ENCODE measurements around the gene FOXS1. TPM values are rescaled to one million over a fixed set of nuclear protein-coding genes. Genes with fewer than 3 reads are reported as not detected.

The FOXS1 gene
- total and polyA plus RNA-seq, 7 donors = 0.59 to 3.8 (median 0.87) TPM

DNA sequence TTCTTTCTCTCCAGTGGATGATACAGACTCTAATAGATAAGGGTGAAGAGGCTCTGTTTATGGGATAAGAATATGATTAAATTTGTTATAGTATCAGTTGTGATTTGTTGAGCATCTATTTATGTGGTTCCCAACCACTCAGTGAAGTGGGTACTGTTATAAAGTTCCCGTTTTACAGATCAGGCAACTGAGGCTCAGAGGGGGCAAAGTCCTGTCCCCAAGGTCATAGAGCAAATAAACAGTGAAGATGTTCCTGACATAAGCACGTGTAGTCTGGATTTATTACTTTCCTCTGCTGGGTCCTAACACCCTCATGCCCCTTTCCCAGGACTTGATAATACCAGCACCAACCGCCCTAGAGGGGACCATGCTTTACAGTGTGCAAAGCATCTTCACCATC lies 20.8 kb upstream of the FOXS1 start:
- intact Hi-C loops (cut with DNase I) = no loop called here
- no peaks in the 10 kb centered on the region for H3K9me3 ChIP-seq
- 71 to 79% (median 71%) methylated on average over 3 of the region's 3 CpGs for WGBS, 3 donors
- ATAC-seq (no peak), DNase-seq (no peak)
- peaks cover 4% of the 10 kb centered on the region for H3K4me1 ChIP-seq
- no peaks in the 10 kb centered on the region for H3K36me3 ChIP-seq (ENCODE audit: insufficient read depth in 1 of 2, low read depth in 1 of 2)
- TF ChIP-seq, protein P1, sequence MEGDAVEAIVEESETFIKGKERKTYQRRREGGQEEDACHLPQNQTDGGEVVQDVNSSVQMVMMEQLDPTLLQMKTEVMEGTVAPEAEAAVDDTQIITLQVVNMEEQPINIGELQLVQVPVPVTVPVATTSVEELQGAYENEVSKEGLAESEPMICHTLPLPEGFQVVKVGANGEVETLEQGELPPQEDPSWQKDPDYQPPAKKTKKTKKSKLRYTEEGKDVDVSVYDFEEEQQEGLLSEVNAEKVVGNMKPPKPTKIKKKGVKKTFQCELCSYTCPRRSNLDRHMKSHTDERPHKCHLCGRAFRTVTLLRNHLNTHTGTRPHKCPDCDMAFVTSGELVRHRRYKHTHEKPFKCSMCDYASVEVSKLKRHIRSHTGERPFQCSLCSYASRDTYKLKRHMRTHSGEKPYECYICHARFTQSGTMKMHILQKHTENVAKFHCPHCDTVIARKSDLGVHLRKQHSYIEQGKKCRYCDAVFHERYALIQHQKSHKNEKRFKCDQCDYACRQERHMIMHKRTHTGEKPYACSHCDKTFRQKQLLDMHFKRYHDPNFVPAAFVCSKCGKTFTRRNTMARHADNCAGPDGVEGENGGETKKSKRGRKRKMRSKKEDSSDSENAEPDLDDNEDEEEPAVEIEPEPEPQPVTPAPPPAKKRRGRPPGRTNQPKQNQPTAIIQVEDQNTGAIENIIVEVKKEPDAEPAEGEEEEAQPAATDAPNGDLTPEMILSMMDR (IDR thresholded peaks at IDR 0.05) = no peak
- H3K27me3 ChIP-seq (ENCODE audit: insufficient read depth in 3 of 3, low read length in 2 of 3) = peaks cover 0 to 37% (median 12%) of the 10 kb centered on the region in 3 donors
- no peak overlapping the region for H3K4me3 ChIP-seq
- H3K27ac ChIP-seq = no peak overlapping the region

DNA sequence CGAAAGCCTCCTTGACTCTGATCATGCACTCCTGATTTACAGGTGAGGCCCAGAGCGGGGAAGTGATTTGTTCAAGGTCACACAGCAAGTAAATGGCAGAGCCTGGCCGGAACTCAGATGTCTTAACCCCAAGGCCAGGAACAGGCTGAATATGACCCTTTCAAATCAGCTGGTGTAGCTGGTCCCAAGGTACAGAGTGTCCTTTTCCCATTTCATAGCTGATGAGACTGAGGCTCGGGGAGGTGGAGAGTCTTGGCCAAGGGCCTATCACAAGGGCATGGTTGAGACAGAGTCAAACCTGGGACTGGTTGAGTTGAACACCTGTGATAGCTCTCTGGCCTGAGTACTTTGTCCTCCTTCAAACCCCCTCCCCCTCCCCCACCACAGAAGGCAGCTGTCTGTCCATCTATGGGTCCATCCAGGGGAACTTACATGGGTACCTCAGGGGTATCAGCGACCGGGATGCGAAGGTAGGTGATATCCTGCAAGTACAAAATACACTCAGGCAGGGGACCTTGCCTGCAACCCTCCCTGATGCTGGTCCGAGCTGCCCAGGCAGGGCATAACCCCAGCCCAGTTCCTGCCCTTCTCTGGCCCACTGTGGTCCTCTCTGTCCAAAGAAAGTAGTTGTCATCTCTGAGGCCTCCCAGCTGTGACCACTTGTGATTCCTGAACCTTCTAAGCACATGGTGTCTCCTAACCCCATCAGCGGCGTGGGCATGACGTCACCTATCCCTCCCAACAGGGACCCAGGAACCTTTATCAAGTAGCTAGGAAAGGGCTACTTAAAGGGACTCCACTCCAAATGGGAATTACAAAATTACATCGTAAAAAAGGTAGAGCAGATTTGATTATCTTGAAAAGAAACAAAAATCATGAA lies 19.4 kb upstream of the FOXS1 start:
- Histone ChIP-seq H3K4me3 (no peak overlapping the region), H3K9me3 (no peaks in the 10 kb centered on the region), H3K27ac (no peak overlapping the region), H3K36me3 (ENCODE audit: insufficient read depth in 1 of 2, low read depth in 1 of 2) (no peaks in the 10 kb centered on the region), H3K27me3 (ENCODE audit: insufficient read depth in 3 of 3, low read length in 2 of 3) (peaks cover 0 to 37% (median 12%) of the 10 kb centered on the region in 3 donors), H3K4me1 (peaks cover 7% of the 10 kb centered on the region)
- intact Hi-C loops (cut with DNase I) = no loop called here
- DNase-seq (no peak), ATAC-seq (no peak)
- WGBS, 3 donors = 77 to 89% (median 88%) methylated on average over 12 of the region's 12 CpGs
- TF ChIP-seq, protein P1 (IDR thresholded peaks at IDR 0.05) = no peak

DNA sequence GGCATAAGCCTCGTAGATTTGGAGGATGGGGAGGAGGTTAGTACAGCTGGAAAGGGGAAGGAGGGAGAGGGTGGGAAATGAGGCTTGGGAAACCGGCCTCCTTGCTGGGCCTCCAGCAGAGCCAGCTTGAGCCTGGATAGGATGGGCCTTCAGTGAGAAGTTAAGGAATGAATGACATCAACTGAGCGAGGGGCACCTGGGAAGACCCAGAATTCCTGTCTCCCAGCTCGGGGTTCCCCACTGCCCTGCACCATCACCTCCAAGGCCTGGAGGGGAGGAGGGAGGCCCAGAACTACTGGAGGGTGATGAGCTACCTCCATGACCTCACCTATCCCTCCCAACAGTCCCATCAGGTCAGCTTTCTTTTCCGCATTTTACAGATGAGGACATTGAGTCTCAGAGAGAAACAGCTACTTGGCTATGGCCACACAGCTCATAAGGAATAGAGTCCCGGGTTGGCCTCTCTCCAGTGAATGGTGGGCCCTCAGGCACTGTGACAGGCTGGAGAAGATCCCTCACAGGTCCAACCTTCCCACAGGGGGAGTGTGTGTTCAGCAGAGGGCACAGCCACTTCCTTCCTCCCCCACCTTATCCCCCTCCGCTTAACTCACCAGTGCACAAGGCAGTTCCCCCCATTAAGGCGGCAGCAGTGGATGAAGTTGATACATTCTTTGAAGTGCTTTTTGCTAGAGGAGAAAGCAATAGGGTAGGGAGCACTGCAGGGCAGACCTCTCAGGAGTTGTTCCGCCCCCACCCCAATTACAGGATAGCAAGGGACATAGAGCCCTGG lies 18.1 kb upstream of the FOXS1 start:
- Histone ChIP-seq H3K4me3 (no peak overlapping the region), H3K4me1 (peaks cover 6% of the 10 kb centered on the region), H3K9me3 (no peaks in the 10 kb centered on the region), H3K27ac (no peak overlapping the region), H3K36me3 (ENCODE audit: insufficient read depth in 1 of 2, low read depth in 1 of 2) (no peaks in the 10 kb centered on the region), H3K27me3 (ENCODE audit: insufficient read depth in 3 of 3, low read length in 2 of 3) (peaks cover 0 to 37% (median 4%) of the 10 kb centered on the region in 3 donors)
- DNase-seq (no peak), ATAC-seq (no peak)
- intact Hi-C loops (cut with DNase I) = no loop called here
- WGBS, 3 donors = 87 to 92% (median 92%) methylated on average over 9 of the region's 9 CpGs
- TF ChIP-seq, protein P1 (IDR thresholded peaks at IDR 0.05) = no peak

DNA sequence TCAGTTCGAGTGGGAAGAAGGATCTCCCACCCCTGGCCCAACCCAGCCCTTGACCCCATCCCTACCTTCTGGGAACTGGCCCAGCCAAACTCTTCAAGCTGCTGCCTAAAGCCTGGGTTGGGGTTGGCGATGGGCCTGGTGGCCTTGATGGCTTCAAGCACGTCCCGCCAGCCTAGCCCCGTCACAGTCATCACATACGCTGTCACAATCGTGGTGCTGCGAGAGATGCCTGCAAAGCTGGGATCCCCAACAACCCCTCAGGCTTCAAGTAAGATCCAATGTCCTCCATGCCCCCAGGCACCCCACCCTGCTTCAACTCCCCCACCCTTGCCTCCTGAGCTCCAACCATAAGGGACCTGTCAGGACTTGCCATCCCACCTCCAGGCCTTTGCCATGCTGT lies 17.1 kb upstream of the FOXS1 start:
- peaks cover 0 to 42% (median 6%) of the 10 kb centered on the region in 3 donors for H3K27me3 ChIP-seq (ENCODE audit: insufficient read depth in 3 of 3, low read length in 2 of 3)
- DNase-seq (no peak), ATAC-seq (no peak)
- no peak overlapping the region for H3K27ac ChIP-seq
- no peaks in the 10 kb centered on the region for H3K9me3 ChIP-seq
- WGBS, 3 donors = 90 to 95% (median 94%) methylated on average over 8 of the region's 8 CpGs
- TF ChIP-seq, protein P1 (IDR thresholded peaks at IDR 0.05) = no peak
- intact Hi-C loops (cut with DNase I) = no loop called here
- no peaks in the 10 kb centered on the region for H3K36me3 ChIP-seq (ENCODE audit: insufficient read depth in 1 of 2, low read depth in 1 of 2)
- H3K4me3 ChIP-seq = no peak overlapping the region
- H3K4me1 ChIP-seq = peaks cover 6% of the 10 kb centered on the region
